ENCODE results near the gene NRXN2. TPM values are rescaled to one million over a fixed set of nuclear protein-coding genes. Genes with fewer than 3 reads are reported as not detected.

NRXN2 gene
- total and polyA plus RNA-seq, 3 donors from 2014 or later, result 32.6 to 46.8 (median 40.1) TPM

DNA sequence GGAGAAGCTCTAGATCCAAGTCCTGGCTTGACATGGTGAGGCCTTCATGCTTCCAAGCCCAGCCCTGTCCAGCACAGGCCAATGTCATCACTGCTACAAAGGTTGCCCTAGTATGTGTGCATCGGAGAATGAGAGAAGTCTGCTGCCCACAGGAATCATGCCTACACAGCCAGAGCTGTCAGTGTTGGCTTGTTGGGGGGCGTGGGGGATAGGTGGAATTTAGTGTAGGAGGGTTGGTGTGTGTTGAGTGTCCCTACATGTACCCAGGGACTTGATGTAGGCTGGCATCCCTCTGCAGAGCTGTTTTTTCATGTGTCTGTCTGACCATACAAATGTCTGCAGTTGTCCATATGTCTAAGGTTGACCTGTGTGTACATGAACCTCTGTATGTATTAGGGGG lies 94.4 kb downstream of the NRXN2 start:
- intact Hi-C loops (cut with DNase I; ENCODE audit: low total_unique reads), result no loop called here
- no peak for DNase-seq

GRCh38 chr11:64627371-64627770 lies 95.6 kb downstream of the NRXN2 start:
- H3K4me1 ChIP-seq, result peaks cover 25% of the 10 kb centered on the region
- H3K9me3 ChIP-seq, result no peaks in the 10 kb centered on the region
- DNase-seq, result no peak
- intact Hi-C loops (cut with DNase I; ENCODE audit: low total_unique reads), result no loop called here
- H3K27me3 ChIP-seq, result no peaks in the 10 kb centered on the region
- WGBS, 2 donors, result 92 to 93% methylated on average over 4 of the region's 4 CpGs
- no peak for TF ChIP-seq CTCF (IDR thresholded peaks at IDR 0.05)
- no peak for TF ChIP-seq POLR2A (IDR thresholded peaks at IDR 0.05)
- H3K4me3 ChIP-seq, result no peak overlapping the region
- H3K36me3 ChIP-seq (ENCODE audit: low read depth, missing control alignments), result no peaks in the 10 kb centered on the region
- H3K27ac ChIP-seq, result no peak overlapping the region

More for the DNA sequence above, 94.4 kb downstream of the NRXN2 start:
- Histone ChIP-seq H3K27ac (no peak overlapping the region), H3K27me3 (no peaks in the 10 kb centered on the region), H3K36me3 (ENCODE audit: low read depth, missing control alignments) (no peaks in the 10 kb centered on the region), H3K9me3 (no peaks in the 10 kb centered on the region), H3K4me3 (no peak overlapping the region), H3K4me1 (peaks cover 25% of the 10 kb centered on the region)
- TF ChIP-seq POLR2A (IDR thresholded peaks at IDR 0.05), result no peak
- TF ChIP-seq CTCF (IDR thresholded peaks at IDR 0.05), result no peak
- WGBS, 2 donors, result 95% methylated on average over 2 of the region's 2 CpGs; no CpG with 5 or more reads in 1 of the 2 donors

DNA sequence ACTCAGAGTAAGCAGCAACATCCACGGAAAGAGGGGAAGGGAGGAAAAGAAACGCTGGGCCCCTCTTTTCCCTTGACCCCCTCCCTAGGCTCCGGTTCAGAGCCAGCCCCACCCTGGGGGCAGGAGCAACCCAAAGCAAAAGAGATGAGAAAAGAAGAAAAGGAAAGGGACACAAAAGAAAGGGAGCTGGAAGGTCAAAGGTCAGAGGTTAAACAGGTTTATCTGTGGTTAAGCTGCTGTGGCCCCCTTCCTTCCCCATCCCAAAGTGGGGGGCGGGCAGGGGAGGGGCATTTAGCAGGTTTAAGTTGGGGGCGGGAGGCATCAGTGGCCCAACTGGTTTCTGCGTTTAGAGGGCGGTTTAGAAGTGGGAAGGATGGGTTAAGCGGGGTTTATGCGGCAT lies 96.4 kb downstream of the NRXN2 start:
- H3K36me3 ChIP-seq (ENCODE audit: low read depth, missing control alignments), result no peaks in the 10 kb centered on the region
- intact Hi-C loops (cut with DNase I; ENCODE audit: low total_unique reads), result no loop called here
- TF ChIP-seq CTCF (IDR thresholded peaks at IDR 0.05) (no peak), POLR2A (IDR thresholded peaks at IDR 0.05) (no peak)
- no peaks in the 10 kb centered on the region for H3K27me3 ChIP-seq
- no peak overlapping the region for H3K27ac ChIP-seq
- WGBS, 2 donors, result 75 to 80% methylated on average over 9 of the region's 9 CpGs
- no peak overlapping the region for H3K4me3 ChIP-seq
- no peak for DNase-seq
- H3K9me3 ChIP-seq, result no peaks in the 10 kb centered on the region
- H3K4me1 ChIP-seq, result peaks cover 32% of the 10 kb centered on the region

GRCh38 chr11:64624883-64625481 lies 98.0 kb downstream of the NRXN2 start:
- intact Hi-C loops (cut with DNase I; ENCODE audit: low total_unique reads), result no loop called here
- 82 to 88% methylated on average over 4 of the region's 4 CpGs for WGBS, 2 donors

More at GRCh38 chr11:64624883-64625481, 98.0 kb downstream of the NRXN2 start:
- Histone ChIP-seq H3K4me1 (peaks cover 38% of the 10 kb centered on the region), H3K9me3 (no peaks in the 10 kb centered on the region), H3K36me3 (ENCODE audit: low read depth, missing control alignments) (no peaks in the 10 kb centered on the region), H3K27me3 (no peaks in the 10 kb centered on the region), H3K27ac (no peak overlapping the region), H3K4me3 (no peak overlapping the region)
- TF ChIP-seq CTCF (IDR thresholded peaks at IDR 0.05) (no peak), POLR2A (IDR thresholded peaks at IDR 0.05) (no peak)
- no peak for DNase-seq
